Loucy (cell line): ENCODE data around the gene DMRT3.

ENCODE experiments used
- EZH2phosphoT487 ChIP-seq: fragments of 200-600 bp; IDR thresholded peaks from 2 replicates; pipeline ENCODE4 v1.6.1; 2018; ENCODE audit warnings: antibody characterized with exemption, mild to moderate bottlenecking, moderate library complexity, borderline replicate concordance
- TF ChIP-seq, protein P1 (sequence below): fragments of 200-600 bp; sonication (generic); conservative IDR thresholded peaks from 2 replicates; pipeline ENCODE4 v1.5.1; 2014; ENCODE audit warnings: mild to moderate bottlenecking, antibody characterized with exemption, low read length

DNA sequence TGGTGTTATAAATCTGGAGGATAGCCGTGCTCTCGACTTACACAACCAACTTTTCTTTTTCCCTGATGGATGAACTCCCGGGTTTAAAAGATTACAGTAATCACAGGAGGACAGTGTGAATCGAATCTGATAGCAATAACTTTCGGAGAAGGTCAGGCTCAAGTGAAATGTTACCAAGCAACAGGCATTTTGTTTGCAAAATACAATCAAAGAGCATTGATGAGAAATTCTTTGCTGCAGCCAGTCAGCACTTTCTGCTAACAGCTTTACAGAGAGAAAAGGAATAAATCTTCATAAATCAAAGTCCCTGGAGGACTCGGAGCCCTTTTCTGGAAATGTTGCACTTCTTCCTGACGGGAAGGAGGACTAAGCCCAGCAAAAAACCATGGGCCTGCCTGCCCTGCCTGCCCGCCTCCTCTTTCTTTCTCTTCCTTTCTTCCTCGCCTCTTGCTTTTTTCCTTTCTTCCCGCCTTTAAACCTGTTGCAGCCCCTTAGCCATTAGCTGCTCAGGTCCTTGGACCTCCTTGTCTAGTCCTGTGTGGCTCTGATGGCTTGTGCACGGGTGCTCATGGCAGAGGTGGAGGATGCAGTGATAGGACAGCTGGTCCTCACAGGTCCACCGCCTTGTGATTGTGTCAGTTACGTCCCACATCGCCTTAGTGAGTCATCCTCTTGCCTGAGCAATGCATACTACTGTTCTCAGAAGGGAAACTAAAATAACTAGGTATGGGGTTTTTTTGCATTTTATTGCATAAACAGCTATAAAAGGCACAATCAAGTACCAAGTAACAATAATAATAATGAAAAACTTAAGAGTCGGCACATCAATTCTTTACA is 6.2 kb downstream of the DMRT3 start:
- TF ChIP-seq, protein P1, sequence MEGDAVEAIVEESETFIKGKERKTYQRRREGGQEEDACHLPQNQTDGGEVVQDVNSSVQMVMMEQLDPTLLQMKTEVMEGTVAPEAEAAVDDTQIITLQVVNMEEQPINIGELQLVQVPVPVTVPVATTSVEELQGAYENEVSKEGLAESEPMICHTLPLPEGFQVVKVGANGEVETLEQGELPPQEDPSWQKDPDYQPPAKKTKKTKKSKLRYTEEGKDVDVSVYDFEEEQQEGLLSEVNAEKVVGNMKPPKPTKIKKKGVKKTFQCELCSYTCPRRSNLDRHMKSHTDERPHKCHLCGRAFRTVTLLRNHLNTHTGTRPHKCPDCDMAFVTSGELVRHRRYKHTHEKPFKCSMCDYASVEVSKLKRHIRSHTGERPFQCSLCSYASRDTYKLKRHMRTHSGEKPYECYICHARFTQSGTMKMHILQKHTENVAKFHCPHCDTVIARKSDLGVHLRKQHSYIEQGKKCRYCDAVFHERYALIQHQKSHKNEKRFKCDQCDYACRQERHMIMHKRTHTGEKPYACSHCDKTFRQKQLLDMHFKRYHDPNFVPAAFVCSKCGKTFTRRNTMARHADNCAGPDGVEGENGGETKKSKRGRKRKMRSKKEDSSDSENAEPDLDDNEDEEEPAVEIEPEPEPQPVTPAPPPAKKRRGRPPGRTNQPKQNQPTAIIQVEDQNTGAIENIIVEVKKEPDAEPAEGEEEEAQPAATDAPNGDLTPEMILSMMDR: no peak
- TF ChIP-seq EZH2phosphoT487: no peak
